GM18499 (cell line): Measurements from ENCODE around the gene NTN4.
"Not testable (repeated sequence)": the region's sequence is repeated elsewhere in the genome, so short reads cannot be mapped to it uniquely, and the experiment has no call there.

ENCODE experiments used
- ATAC-seq: cut with Tn5 transposase; IDR thresholded peaks from one replicate; pipeline ENCODE4 v1.9.1; 2021; ENCODE audit warnings: moderate number of reproducible peaks; ENCODE audit not compliant: insufficient read depth, unreplicated experiment

The NTN4 gene

GRCh38 chr12:95759718-95760117 is 30.8 kb downstream of the NTN4 start:
- ATAC-seq: no peak

- no peak for ATAC-seq
Observed at GRCh38 chr12:95759039-95759438, 31.5 kb downstream of the NTN4 start.

GRCh38 chr12:95756362-95756761 is 34.2 kb downstream of the NTN4 start:
- ATAC-seq: no peak

GRCh38 chr12:95755261-95755865 is 35.2 kb downstream of the NTN4 start:
- no peak for ATAC-seq

- ATAC-seq: not testable (repeated sequence)
Observed at GRCh38 chr12:95746062-95746461, 44.5 kb downstream of the NTN4 start.

GRCh38 chr12:95742586-95742985 is 48.0 kb downstream of the NTN4 start:
- no peak for ATAC-seq

GRCh38 chr12:95741635-95742034 is 48.9 kb downstream of the NTN4 start:
- no peak for ATAC-seq

- no peak for ATAC-seq
Observed at GRCh38 chr12:95740751-95741150, 49.8 kb downstream of the NTN4 start.

- no peak for ATAC-seq
Observed at GRCh38 chr12:95739561-95740313, 50.8 kb downstream of the NTN4 start.

GRCh38 chr12:95738024-95738611 is 52.4 kb downstream of the NTN4 start:
- ATAC-seq: no peak

GRCh38 chr12:95736631-95737030 is 53.9 kb downstream of the NTN4 start:
- no peak for ATAC-seq

- not testable (repeated sequence) for ATAC-seq
Observed at GRCh38 chr12:95735728-95736127, 54.8 kb downstream of the NTN4 start.

- no peak for ATAC-seq
Observed at GRCh38 chr12:95733141-95733825, 57.3 kb downstream of the NTN4 start.

- no peak for ATAC-seq
Observed at GRCh38 chr12:95731519-95731958, 59.0 kb downstream of the NTN4 start.

- ATAC-seq: no peak
Observed at GRCh38 chr12:95730457-95730856, 60.1 kb downstream of the NTN4 start.

GRCh38 chr12:95726903-95727302 is 63.7 kb downstream of the NTN4 start:
- no peak for ATAC-seq

- no peak for ATAC-seq
Observed at GRCh38 chr12:95724767-95725166, 65.8 kb downstream of the NTN4 start.

GRCh38 chr12:95723693-95724384 is 66.7 kb downstream of the NTN4 start:
- ATAC-seq: no peak

GRCh38 chr12:95721320-95721719 is 69.2 kb downstream of the NTN4 start:
- no peak for ATAC-seq

- no peak for ATAC-seq
Observed at GRCh38 chr12:95720146-95720545, 70.4 kb downstream of the NTN4 start.
